Measurements from ENCODE around the gene TNFSF13B.

TNFSF13B gene

GRCh38 chr13:108350579-108350978 is 81.1 kb downstream of the TNFSF13B start:
- no peak for FAIRE-seq

- no peak for FAIRE-seq
Measured at GRCh38 chr13:108352599-108352998, 83.1 kb downstream of the TNFSF13B start.

GRCh38 chr13:108357228-108357627 is 87.7 kb downstream of the TNFSF13B start:
- peak; percentile 72 for FAIRE-seq

Measured in A204.1 (cell line).